Neuronal stem cell (in vitro differentiated cells): Measurements from ENCODE around the gene DDT.

Experiments
- DNase-seq: peaks from one replicate; pipeline ENCODE4 v3.0.0-alpha.2; 2013; ENCODE audit warnings: low spot score
- H2AFZ ChIP-seq: one replicate; pipeline ENCODE4 v1.6.1; 2013; ENCODE audit warnings: mild to moderate bottlenecking, low read length, inconsistent platforms
- H2AK5ac ChIP-seq: 2 replicates; pipeline ENCODE4 v1.6.1; 2013; ENCODE audit warnings: low read depth, mild to moderate bottlenecking, inconsistent platforms, low read length, moderate library complexity, mixed read lengths
- H2BK120ac ChIP-seq: 2 replicates; pipeline ENCODE4 v1.6.1; 2013; ENCODE audit warnings: low read depth, mild to moderate bottlenecking, inconsistent platforms, low read length, moderate library complexity, mixed read lengths
- H2BK12ac ChIP-seq: one replicate; pipeline ENCODE4 v1.6.1; 2013; ENCODE audit warnings: low read length, inconsistent platforms
- H2BK15ac ChIP-seq: 2 replicates; pipeline ENCODE4 v1.6.1; 2013; ENCODE audit warnings: mild to moderate bottlenecking, low read length, inconsistent platforms, mixed read lengths
- H2BK5ac ChIP-seq: one replicate; pipeline ENCODE4 v1.6.1; 2013; ENCODE audit warnings: inconsistent platforms, mild to moderate bottlenecking, low read length, moderate library complexity
- H3K14ac ChIP-seq: one replicate; pipeline ENCODE4 v1.6.1; 2013; ENCODE audit warnings: low read length, inconsistent platforms
- H3K18ac ChIP-seq: 2 replicates; pipeline ENCODE4 v1.6.1; 2013; ENCODE audit warnings: low read length, inconsistent platforms
- H3K23ac ChIP-seq: 2 replicates; pipeline ENCODE4 v1.6.1; 2013; ENCODE audit warnings: low read depth, mild to moderate bottlenecking, mixed read lengths, low read length, inconsistent platforms; ENCODE audit not compliant: poor library complexity
- H3K27ac ChIP-seq: replicated peaks from 3 replicates; pipeline ENCODE4 v1.5.1; 2013; ENCODE audit warnings: low read length, inconsistent platforms
- H3K27me3 ChIP-seq, 3 experiments: 2 replicates each; pipeline ENCODE4 v1.6.1; 2013; ENCODE audit warnings: low read length in 3 of 3, mild to moderate bottlenecking in 2 of 3, inconsistent platforms in 1 of 3, low read depth in 1 of 3, mixed read lengths in 1 of 3, moderate library complexity in 1 of 3; ENCODE audit not compliant: control insufficient read depth in 3 of 3, insufficient read depth in 3 of 3
- H3K36me3 ChIP-seq, 2 donors: replicated peaks in 1 of 2; 2 replicates each; pipeline ENCODE4 v1.6.1; 2013; ENCODE audit warnings: low read length in 2 of 2; ENCODE audit not compliant: control insufficient read depth in 2 of 2, insufficient read depth in 2 of 2
- H3K4ac ChIP-seq: 2 replicates; pipeline ENCODE4 v1.6.1; 2013; ENCODE audit warnings: inconsistent platforms, mild to moderate bottlenecking, low read length, moderate library complexity
- H3K4me1 ChIP-seq, 2 donors: 1 replicate in 1 of 2; 2 replicates in 1 of 2; pipeline ENCODE4 v1.6.1; 2013; ENCODE audit warnings: low read length in 2 of 2, low read depth in 1 of 2; ENCODE audit not compliant: control insufficient read depth in 2 of 2, insufficient read depth in 1 of 2
- H3K4me2 ChIP-seq: one replicate; pipeline ENCODE4 v1.6.1; 2013; ENCODE audit warnings: mild to moderate bottlenecking, low read length, inconsistent platforms; ENCODE audit not compliant: insufficient read depth, poor library complexity, severe bottlenecking
- H3K4me3 ChIP-seq, 2 donors: 2 replicates each; pipeline ENCODE4 v1.5.1; 2013; ENCODE audit warnings: low read length in 2 of 2, mild to moderate bottlenecking in 2 of 2, inconsistent platforms in 1 of 2, moderate library complexity in 1 of 2
- H3K79me1 ChIP-seq: one replicate; pipeline ENCODE4 v1.6.1; 2013; ENCODE audit warnings: low read depth, mild to moderate bottlenecking, inconsistent platforms, low read length, moderate library complexity
- H3K9ac ChIP-seq: one replicate; pipeline ENCODE4 v1.6.1; 2013; ENCODE audit warnings: mild to moderate bottlenecking, low read depth, low read length, inconsistent platforms; ENCODE audit not compliant: poor library complexity
- H3K9me3 ChIP-seq, 2 donors: replicated peaks in 1 of 2; 2 replicates each; pipeline versions ENCODE3 to v1.6.1; 2013; ENCODE audit warnings: low read length in 2 of 2, mild to moderate bottlenecking in 2 of 2, inconsistent platforms in 1 of 2, low read depth in 1 of 2, mixed read lengths in 1 of 2, moderate library complexity in 1 of 2; ENCODE audit not compliant: control insufficient read depth in 2 of 2, insufficient read depth in 1 of 2
- H4K8ac ChIP-seq: one replicate; pipeline ENCODE4 v1.6.1; 2013; ENCODE audit warnings: low read depth, mild to moderate bottlenecking, inconsistent platforms, low read length, moderate library complexity
- H4K91ac ChIP-seq: one replicate; pipeline ENCODE4 v1.6.1; 2013; ENCODE audit warnings: low read length, low read depth, mild to moderate bottlenecking, inconsistent platforms; ENCODE audit not compliant: poor library complexity
- WGBS, 2 donors: extraction: QIAGEN DNeasy Blood & Tissue Kit; methylation state at CpG; one replicate each; pipeline ENCODE4 v1.1.7; 2013; ENCODE audit warnings: missing lambda C conversion rate in 2 of 2, mixed read lengths in 1 of 2; ENCODE audit not compliant: insufficient read length in 2 of 2, insufficient replicate concordance in 1 of 2; ENCODE audit errors: extremely low coverage in 2 of 2; 5-methylcytosine and 5-hydroxymethylcytosine counted together

The DDT gene

DNA sequence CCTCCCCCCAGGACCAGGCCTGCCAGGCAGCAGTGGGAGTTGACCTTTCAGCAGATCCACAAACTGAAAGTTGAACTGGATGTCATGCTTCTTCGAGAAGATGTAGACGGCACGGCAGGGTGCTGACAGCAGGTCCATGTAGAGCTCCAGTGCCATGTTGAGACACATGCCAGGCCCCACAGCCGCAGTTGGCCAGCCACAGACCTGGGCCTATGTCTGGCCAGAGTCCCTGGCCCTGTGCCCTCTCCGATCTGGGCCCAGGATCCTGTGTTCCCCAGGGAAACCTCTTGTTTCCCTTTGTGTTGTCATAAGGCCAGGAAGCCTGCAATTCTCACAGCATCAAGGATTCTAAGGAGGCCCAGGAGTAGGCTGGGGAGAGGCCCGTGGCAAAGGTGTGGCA, 31.0 kb upstream of the DDT start, which contains the start of gene GSTT4:
TSS of gene GSTT4 (minus strand) at position 253 of the 400 bp plus-strand sequence. CDS start at position 156, 97 bp downstream.
- no peak within 1 kb of the TSS for H3K4me2 ChIP-seq
- no peak within 1 kb of the TSS for H3K4me3 ChIP-seq
- peak within 1 kb of the TSS; percentile 18 for H3K9ac ChIP-seq
- H3K36me3 ChIP-seq = no peaks in the 10 kb centered on the region
- H3K4ac ChIP-seq = no peak within 1 kb of the TSS
- no CpG with 5 or more reads among the region's 6 CpGs for WGBS, 2 donors
- H4K91ac ChIP-seq = no peak within 1 kb of the TSS
- H3K9me3 ChIP-seq = peaks cover 0 to 8% of the 10 kb centered on the region in 2 donors
- H3K14ac ChIP-seq = peak within 1 kb of the TSS; percentile 56
- no peak for DNase-seq
- no peak within 1 kb of the TSS for H3K23ac ChIP-seq
- peak within 1 kb of the TSS; percentile 23 for H3K18ac ChIP-seq
- H2BK15ac ChIP-seq = peak within 1 kb of the TSS; percentile 29
- no peak within 1 kb of the TSS for H2BK5ac ChIP-seq
- peaks cover 0 to 32% (median 0%) of the 10 kb centered on the region in 3 experiments for H3K27me3 ChIP-seq
- peaks cover 4 to 8% of the 10 kb centered on the region in 2 donors for H3K4me1 ChIP-seq
- peak within 1 kb of the TSS; percentile 76 for H2BK120ac ChIP-seq
- H2BK12ac ChIP-seq = no peak within 1 kb of the TSS
- no peak within 1 kb of the TSS for H4K8ac ChIP-seq
- peak within 1 kb of the TSS; percentile 6 for H2AK5ac ChIP-seq
- no peak within 1 kb of the TSS for H3K27ac ChIP-seq
- H2AFZ ChIP-seq = peak within 1 kb of the TSS; percentile 65
- H3K79me1 ChIP-seq = no peaks in the 10 kb centered on the region

DNA sequence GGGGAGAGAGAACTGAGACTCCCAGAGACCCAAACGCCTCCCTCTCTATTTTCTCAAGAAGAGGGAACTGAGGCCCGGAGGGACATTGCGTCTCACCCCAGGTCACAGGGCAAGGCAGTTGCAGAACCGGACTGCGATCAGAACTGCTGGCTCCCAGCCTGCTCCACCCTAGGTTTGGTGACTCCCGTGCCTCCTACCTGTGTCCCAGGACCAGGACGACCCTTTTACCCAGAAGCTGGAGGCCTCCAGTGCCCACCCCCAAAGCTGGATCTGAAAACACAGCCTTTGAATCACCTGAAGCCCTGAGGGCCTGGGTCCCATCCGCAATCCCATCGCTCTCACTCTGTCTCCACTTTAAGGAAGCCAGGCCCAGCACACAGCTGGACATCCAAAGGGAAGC, 29.6 kb upstream of the DDT start:
- H3K14ac ChIP-seq = no peak overlapping the region
- H2AFZ ChIP-seq = peak overlapping the region; percentile 64
- no peak overlapping the region for H3K9ac ChIP-seq
- no peak overlapping the region for H3K27ac ChIP-seq
- no peak overlapping the region for H3K4me3 ChIP-seq
- no peak overlapping the region for H3K18ac ChIP-seq
- no peaks in the 10 kb centered on the region for H3K79me1 ChIP-seq
- H4K91ac ChIP-seq = no peak overlapping the region
- H3K36me3 ChIP-seq = no peaks in the 10 kb centered on the region
- H2BK12ac ChIP-seq = no peak overlapping the region
- H4K8ac ChIP-seq = no peak overlapping the region
- no peaks in the 10 kb centered on the region for H3K9me3 ChIP-seq
- no CpG with 5 or more reads among the region's 9 CpGs for WGBS, 2 donors
- no peak overlapping the region for H3K23ac ChIP-seq
- H3K4me2 ChIP-seq = no peak overlapping the region
- DNase-seq = no peak
- peaks cover 0 to 32% (median 0%) of the 10 kb centered on the region in 3 experiments for H3K27me3 ChIP-seq
- no peak overlapping the region for H2BK15ac ChIP-seq
- H2AK5ac ChIP-seq = no peak overlapping the region
- H3K4ac ChIP-seq = no peak overlapping the region
- no peak overlapping the region for H2BK5ac ChIP-seq
- H2BK120ac ChIP-seq = no peak overlapping the region
- peaks cover 4 to 7% of the 10 kb centered on the region in 2 donors for H3K4me1 ChIP-seq

DNA sequence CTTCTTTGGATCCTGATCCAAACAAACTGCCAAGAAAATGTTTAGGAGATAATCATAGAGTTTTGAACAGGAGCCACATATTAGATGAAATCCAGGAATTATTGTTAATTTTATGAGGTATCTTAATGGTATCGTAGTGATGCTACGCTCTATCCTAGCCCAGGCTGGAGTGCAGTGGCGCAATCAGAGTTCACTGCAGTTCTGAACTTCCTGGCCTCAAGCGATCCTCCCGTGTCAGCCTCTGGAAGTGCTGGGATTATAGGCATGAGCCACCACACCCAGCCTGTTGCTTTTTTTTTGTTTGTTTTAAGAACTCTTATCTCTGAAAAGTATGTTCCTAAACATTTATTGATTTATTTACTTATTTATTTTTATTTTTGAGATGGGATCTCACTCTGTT, 28.6 kb upstream of the DDT start:
- no peak overlapping the region for H2BK15ac ChIP-seq
- no peak overlapping the region for H4K91ac ChIP-seq
- no peak overlapping the region for H3K4ac ChIP-seq
- no peak overlapping the region for H3K27ac ChIP-seq
- H2AK5ac ChIP-seq = no peak overlapping the region
- no peaks in the 10 kb centered on the region for H3K79me1 ChIP-seq
- no peak overlapping the region for H2AFZ ChIP-seq
- no peak overlapping the region for H3K18ac ChIP-seq
- H2BK120ac ChIP-seq = no peak overlapping the region
- H3K9ac ChIP-seq = no peak overlapping the region
- peaks cover 0 to 29% (median 0%) of the 10 kb centered on the region in 3 experiments for H3K27me3 ChIP-seq
- H3K9me3 ChIP-seq = no peaks in the 10 kb centered on the region
- 100% methylated on average over 1 of the region's 5 CpGs; no CpG with 5 or more reads in 1 of the 2 donors for WGBS, 2 donors
- no peak for DNase-seq
- H3K23ac ChIP-seq = no peak overlapping the region
- no peak overlapping the region for H3K14ac ChIP-seq
- H2BK5ac ChIP-seq = no peak overlapping the region
- no peak overlapping the region for H3K4me3 ChIP-seq
- no peak overlapping the region for H4K8ac ChIP-seq
- no peaks in the 10 kb centered on the region for H3K36me3 ChIP-seq
- no peak overlapping the region for H2BK12ac ChIP-seq
- H3K4me1 ChIP-seq = peaks cover 4 to 5% of the 10 kb centered on the region in 2 donors
- no peak overlapping the region for H3K4me2 ChIP-seq

DNA sequence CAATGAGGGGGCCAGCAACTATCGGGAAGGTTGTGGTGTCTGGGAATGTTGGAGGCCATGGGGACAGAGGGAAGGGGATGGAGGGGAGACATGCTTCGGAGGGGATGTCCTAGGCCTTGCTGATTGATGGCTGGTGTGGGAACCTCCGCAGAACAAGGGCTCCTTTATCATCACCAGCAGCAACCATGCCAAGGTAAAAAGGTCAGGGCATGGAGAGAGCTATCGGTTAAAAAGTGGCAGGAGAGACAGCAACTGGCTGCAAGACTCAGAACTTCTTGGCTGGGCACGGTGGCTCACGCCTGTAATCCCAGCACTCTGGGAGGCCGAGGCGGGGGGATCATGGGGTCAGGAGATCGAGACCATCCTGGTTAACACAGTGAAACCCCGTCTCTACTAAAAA, 28.0 kb upstream of the DDT start:
- H2BK5ac ChIP-seq = no peak overlapping the region
- peaks cover 4 to 5% of the 10 kb centered on the region in 2 donors for H3K4me1 ChIP-seq
- H3K9ac ChIP-seq = no peak overlapping the region
- H3K27me3 ChIP-seq = peaks cover 0 to 27% (median 0%) of the 10 kb centered on the region in 3 experiments
- no peak overlapping the region for H3K4me3 ChIP-seq
- H3K79me1 ChIP-seq = no peaks in the 10 kb centered on the region
- H3K27ac ChIP-seq = no peak overlapping the region
- no peak overlapping the region for H2BK12ac ChIP-seq
- no peak overlapping the region for H2BK15ac ChIP-seq
- H3K36me3 ChIP-seq = no peaks in the 10 kb centered on the region
- DNase-seq = no peak
- H3K14ac ChIP-seq = no peak overlapping the region
- H3K18ac ChIP-seq = no peak overlapping the region
- no peak overlapping the region for H2BK120ac ChIP-seq
- H2AFZ ChIP-seq = no peak overlapping the region
- no CpG with 5 or more reads among the region's 10 CpGs for WGBS, 2 donors
- H3K9me3 ChIP-seq = no peaks in the 10 kb centered on the region
- H4K8ac ChIP-seq = no peak overlapping the region
- H3K4ac ChIP-seq = no peak overlapping the region
- H4K91ac ChIP-seq = no peak overlapping the region
- no peak overlapping the region for H2AK5ac ChIP-seq
- no peak overlapping the region for H3K4me2 ChIP-seq
- H3K23ac ChIP-seq = no peak overlapping the region
